ENCODE measurements around the gene RDH5. TPM values are rescaled to one million over a fixed set of nuclear protein-coding genes. Genes with fewer than 3 reads are reported as not detected.

The RDH5 gene
- total and polyA plus RNA-seq, 2 of the 13 experiments (the other 11 are each of a cell fraction or from before 2014, with no cell fraction given): 2.6 to 5.7 TPM

DNA sequence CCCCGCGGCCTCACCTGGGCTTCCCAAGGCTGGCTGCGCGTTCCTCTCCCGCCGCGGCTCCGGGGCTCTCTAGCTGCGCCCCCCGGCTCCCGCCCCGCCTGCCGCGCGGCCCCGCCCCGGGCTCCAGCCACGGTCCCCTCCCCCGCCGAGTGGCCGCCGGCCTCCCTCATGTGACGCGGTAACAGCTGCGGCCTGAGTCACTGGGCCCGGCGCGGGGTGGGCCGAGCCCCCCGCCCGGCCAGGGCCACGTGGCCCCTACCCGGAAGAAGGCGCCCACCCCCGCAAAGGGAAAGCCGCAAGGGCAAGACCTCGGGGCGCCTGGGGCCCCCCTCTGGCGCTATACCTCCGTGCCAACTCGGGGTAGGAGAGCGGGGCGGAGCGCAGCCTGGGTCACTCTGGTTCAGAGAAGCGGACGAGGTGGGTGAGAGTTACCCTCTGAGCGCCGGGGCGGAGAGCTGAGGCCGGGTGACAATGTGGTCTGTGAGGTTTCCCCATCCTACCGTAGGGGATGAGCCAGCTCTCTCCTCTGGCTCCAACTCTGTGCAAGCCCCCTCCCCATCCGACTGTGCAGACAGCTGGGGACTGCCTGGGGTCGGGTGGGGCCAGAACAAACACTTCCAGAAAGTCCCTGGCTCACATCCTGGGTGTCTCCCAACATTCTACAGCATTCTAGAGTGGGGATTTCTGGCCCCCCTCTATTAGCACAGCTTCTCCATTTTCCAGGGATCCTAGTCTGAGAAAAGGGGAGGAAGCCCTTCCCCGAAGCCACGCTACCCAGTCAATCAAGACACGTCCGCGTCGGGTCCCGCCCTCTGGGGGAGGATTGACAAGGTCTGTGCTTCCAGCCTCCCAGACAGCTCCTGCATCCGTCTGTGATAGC, 9.0 kb downstream of the RDH5 start, which contains the start of gene CD63 (continued):
- TF ChIP-seq, protein P1, sequence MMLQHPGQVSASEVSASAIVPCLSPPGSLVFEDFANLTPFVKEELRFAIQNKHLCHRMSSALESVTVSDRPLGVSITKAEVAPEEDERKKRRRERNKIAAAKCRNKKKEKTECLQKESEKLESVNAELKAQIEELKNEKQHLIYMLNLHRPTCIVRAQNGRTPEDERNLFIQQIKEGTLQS (CRISPR knock-in tag; IDR thresholded peaks at IDR 0.05): peak; percentile 51; the same call in 1 of the 2 replicates
- TF ChIP-seq, protein P2, sequence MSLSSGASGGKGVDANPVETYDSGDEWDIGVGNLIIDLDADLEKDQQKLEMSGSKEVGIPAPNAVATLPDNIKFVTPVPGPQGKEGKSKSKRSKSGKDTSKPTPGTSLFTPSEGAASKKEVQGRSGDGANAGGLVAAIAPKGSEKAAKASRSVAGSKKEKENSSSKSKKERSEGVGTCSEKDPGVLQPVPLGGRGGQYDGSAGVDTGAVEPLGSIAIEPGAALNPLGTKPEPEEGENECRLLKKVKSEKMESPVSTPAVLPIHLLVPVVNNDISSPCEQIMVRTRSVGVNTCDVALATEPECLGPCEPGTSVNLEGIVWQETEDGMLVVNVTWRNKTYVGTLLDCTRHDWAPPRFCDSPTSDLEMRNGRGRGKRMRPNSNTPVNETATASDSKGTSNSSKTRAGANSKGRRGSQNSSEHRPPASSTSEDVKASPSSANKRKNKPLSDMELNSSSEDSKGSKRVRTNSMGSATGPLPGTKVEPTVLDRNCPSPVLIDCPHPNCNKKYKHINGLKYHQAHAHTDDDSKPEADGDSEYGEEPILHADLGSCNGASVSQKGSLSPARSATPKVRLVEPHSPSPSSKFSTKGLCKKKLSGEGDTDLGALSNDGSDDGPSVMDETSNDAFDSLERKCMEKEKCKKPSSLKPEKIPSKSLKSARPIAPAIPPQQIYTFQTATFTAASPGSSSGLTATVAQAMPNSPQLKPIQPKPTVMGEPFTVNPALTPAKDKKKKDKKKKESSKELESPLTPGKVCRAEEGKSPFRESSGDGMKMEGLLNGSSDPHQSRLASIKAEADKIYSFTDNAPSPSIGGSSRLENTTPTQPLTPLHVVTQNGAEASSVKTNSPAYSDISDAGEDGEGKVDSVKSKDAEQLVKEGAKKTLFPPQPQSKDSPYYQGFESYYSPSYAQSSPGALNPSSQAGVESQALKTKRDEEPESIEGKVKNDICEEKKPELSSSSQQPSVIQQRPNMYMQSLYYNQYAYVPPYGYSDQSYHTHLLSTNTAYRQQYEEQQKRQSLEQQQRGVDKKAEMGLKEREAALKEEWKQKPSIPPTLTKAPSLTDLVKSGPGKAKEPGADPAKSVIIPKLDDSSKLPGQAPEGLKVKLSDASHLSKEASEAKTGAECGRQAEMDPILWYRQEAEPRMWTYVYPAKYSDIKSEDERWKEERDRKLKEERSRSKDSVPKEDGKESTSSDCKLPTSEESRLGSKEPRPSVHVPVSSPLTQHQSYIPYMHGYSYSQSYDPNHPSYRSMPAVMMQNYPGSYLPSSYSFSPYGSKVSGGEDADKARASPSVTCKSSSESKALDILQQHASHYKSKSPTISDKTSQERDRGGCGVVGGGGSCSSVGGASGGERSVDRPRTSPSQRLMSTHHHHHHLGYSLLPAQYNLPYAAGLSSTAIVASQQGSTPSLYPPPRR (CRISPR knock-in tag; IDR thresholded peaks at IDR 0.05; ENCODE audit: borderline replicate concordance): no peak
- TF ChIP-seq ZMAT3 (CRISPR knock-in tag; conservative IDR thresholded peaks at IDR 0.05) (0 out of 2 replicates have a peak, but pooled peaks have one; percentile 18), SP4 (CRISPR knock-in tag; IDR thresholded peaks at IDR 0.05) (no peak), NBN (conservative IDR thresholded peaks at IDR 0.05) (no peak), ZNF136 (CRISPR knock-in tag; IDR thresholded peaks at IDR 0.05; ENCODE audit: low read depth) (no peak), ZNF235 (CRISPR knock-in tag; IDR thresholded peaks at IDR 0.05; ENCODE audit: borderline replicate concordance) (no peak), ERF (CRISPR knock-in tag; IDR thresholded peaks at IDR 0.05) (no peak), MED8 (CRISPR knock-in tag; IDR thresholded peaks at IDR 0.05; ENCODE audit: insufficient replicate concordance) (no peak), TCF7 (IDR thresholded peaks at IDR 0.05; ENCODE audit: low read depth) (no peak), ZNF207 (IDR thresholded peaks at IDR 0.05; ENCODE audit: borderline replicate concordance) (no peak), ONECUT2 (CRISPR knock-in tag; IDR thresholded peaks at IDR 0.05) (no peak), KLF16 (CRISPR knock-in tag; IDR thresholded peaks at IDR 0.05) (peak in 1 of 2 experiments; percentile 57; a peak in 1 of 4 replicates), ZNF253 (CRISPR knock-in tag; IDR thresholded peaks at IDR 0.05; ENCODE audit: borderline replicate concordance) (no peak), ZNF660 (CRISPR knock-in tag; IDR thresholded peaks at IDR 0.05; ENCODE audit: borderline replicate concordance, low read depth) (no peak), SP5 (CRISPR knock-in tag; IDR thresholded peaks at IDR 0.05; ENCODE audit: borderline replicate concordance, low read depth) (peak; percentile 40; the same call in 1 of the 2 replicates), TARDBP (CRISPR knock-in tag; IDR thresholded peaks at IDR 0.05) (no peak; the same call in 1 of the 2 replicates)
- TF ChIP-seq, protein P3, sequence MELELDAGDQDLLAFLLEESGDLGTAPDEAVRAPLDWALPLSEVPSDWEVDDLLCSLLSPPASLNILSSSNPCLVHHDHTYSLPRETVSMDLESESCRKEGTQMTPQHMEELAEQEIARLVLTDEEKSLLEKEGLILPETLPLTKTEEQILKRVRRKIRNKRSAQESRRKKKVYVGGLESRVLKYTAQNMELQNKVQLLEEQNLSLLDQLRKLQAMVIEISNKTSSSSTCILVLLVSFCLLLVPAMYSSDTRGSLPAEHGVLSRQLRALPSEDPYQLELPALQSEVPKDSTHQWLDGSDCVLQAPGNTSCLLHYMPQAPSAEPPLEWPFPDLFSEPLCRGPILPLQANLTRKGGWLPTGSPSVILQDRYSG (CRISPR knock-in tag; IDR thresholded peaks at IDR 0.05): no peak
- TF ChIP-seq, protein P4, sequence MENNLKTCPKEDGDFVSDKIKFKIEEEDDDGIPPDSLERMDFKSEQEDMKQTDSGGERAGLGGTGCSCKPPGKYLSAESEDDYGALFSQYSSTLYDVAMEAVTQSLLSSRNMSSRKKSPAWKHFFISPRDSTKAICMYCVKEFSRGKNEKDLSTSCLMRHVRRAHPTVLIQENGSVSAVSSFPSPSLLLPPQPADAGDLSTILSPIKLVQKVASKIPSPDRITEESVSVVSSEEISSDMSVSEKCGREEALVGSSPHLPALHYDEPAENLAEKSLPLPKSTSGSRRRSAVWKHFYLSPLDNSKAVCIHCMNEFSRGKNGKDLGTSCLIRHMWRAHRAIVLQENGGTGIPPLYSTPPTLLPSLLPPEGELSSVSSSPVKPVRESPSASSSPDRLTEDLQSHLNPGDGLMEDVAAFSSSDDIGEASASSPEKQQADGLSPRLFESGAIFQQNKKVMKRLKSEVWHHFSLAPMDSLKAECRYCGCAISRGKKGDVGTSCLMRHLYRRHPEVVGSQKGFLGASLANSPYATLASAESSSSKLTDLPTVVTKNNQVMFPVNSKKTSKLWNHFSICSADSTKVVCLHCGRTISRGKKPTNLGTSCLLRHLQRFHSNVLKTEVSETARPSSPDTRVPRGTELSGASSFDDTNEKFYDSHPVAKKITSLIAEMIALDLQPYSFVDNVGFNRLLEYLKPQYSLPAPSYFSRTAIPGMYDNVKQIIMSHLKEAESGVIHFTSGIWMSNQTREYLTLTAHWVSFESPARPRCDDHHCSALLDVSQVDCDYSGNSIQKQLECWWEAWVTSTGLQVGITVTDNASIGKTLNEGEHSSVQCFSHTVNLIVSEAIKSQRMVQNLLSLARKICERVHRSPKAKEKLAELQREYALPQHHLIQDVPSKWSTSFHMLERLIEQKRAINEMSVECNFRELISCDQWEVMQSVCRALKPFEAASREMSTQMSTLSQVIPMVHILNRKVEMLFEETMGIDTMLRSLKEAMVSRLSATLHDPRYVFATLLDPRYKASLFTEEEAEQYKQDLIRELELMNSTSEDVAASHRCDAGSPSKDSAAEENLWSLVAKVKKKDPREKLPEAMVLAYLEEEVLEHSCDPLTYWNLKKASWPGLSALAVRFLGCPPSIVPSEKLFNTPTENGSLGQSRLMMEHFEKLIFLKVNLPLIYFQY (CRISPR knock-in tag; IDR thresholded peaks at IDR 0.05; ENCODE audit: borderline replicate concordance): no peak; the same call in 1 of the 2 replicates
